K562 (cell line): ENCODE data around the gene SKIL. TPM values are rescaled to one million over a fixed set of nuclear protein-coding genes. Genes with fewer than 3 reads are reported as not detected.

Source experiments
- EP300 ChIP-seq: IDR thresholded peaks from 2 replicates; pipeline ENCODE4 v1.6.1; 2012; ENCODE audit warnings: low read length, improper control_type of control experiment
- KDM5B ChIP-seq: fragments of 200-600 bp; sonication (generic); IDR thresholded peaks from 2 replicates; pipeline ENCODE4 v1.6.1; 2012; ENCODE audit warnings: low read depth, mild to moderate bottlenecking, moderate library complexity, low read length, control low read depth, inconsistent platforms; ENCODE audit not compliant: insufficient replicate concordance
- LARP7 ChIP-seq: fragments of 450-650 bp; IDR thresholded peaks from 2 replicates; pipeline ENCODE4 v1.6.1; 2016
- NCOR1 ChIP-seq: fragments of 450-650 bp; IDR thresholded peaks from 2 replicates; pipeline ENCODE4 v1.6.1; 2016; ENCODE audit warnings: mild to moderate bottlenecking, moderate library complexity
- NONO ChIP-seq, 2 experiments: fragments of 200-400 bp in 1 of 2; fragments of 450-650 bp in 1 of 2; formaldehyde crosslinking in 1 of 2; IDR thresholded peaks; 2 replicates each; pipeline ENCODE4 v1.6.1; 2017; ENCODE audit warnings: low read depth in 2 of 2, mild to moderate bottlenecking in 2 of 2, moderate library complexity in 2 of 2, low read length in 1 of 2
- PHF20 ChIP-seq: fragments of 450-650 bp; IDR thresholded peaks from 2 replicates; pipeline ENCODE4 v1.6.1; 2018; ENCODE audit not compliant: partially characterized antibody
- PHF8 ChIP-seq: fragments of 200-600 bp; sonication (generic); IDR thresholded peaks from 2 replicates; pipeline ENCODE4 v1.6.1; 2012; ENCODE audit warnings: mixed run types, mild to moderate bottlenecking, inconsistent platforms, low read length, moderate library complexity, borderline replicate concordance
- POLR2A ChIP-seq: fragments of 450-650 bp; conservative IDR thresholded peaks from 2 replicates; pipeline ENCODE4 v1.6.1; 2016
- POLR2B ChIP-seq: fragments of 450-650 bp; IDR thresholded peaks from 2 replicates; pipeline ENCODE4 v1.6.1; 2018; ENCODE audit warnings: low read depth; ENCODE audit not compliant: partially characterized antibody
- PURB ChIP-seq: sonication (generic); formaldehyde crosslinking; IDR thresholded peaks from 2 replicates; pipeline ENCODE4 v1.9.0; 2021; ENCODE audit warnings: low read depth, mild to moderate bottlenecking, missing genetic modification reagents
- RB1 ChIP-seq: fragments of 450-650 bp; IDR thresholded peaks from 2 replicates; pipeline ENCODE4 v1.6.1; 2017; ENCODE audit warnings: low read depth, mild to moderate bottlenecking
- RBBP5 ChIP-seq: fragments of 200-600 bp; sonication (generic); IDR thresholded peaks from 2 replicates; pipeline ENCODE4 v1.6.1; 2012; ENCODE audit warnings: borderline replicate concordance, mild to moderate bottlenecking, low read length, control low read depth, inconsistent platforms; ENCODE audit not compliant: insufficient read depth, poor library complexity, severe bottlenecking
- SIN3A ChIP-seq, 2 experiments: fragments of 150-350 bp in 1 of 2; IDR thresholded peaks; 2 replicates each; pipeline ENCODE4 v1.6.1; 2011 to 2016; ENCODE audit warnings: borderline replicate concordance in 2 of 2, low read depth in 2 of 2, low read length in 2 of 2, mild to moderate bottlenecking in 2 of 2, moderate library complexity in 2 of 2; ENCODE audit not compliant: control insufficient read depth in 1 of 2
- SIN3B ChIP-seq: fragments of 450-650 bp; IDR thresholded peaks from 2 replicates; pipeline ENCODE4 v1.6.1; 2017; ENCODE audit warnings: low read depth, mild to moderate bottlenecking, moderate library complexity
- SMAD4 ChIP-seq: fragments of 250-450 bp; sonication (Bioruptor Pico); conservative IDR thresholded peaks from 2 replicates; pipeline ENCODE4 v1.8.0; 2021; ENCODE audit warnings: inconsistent platforms, mild to moderate bottlenecking, moderate library complexity
- TAF9B ChIP-seq: fragments of 450-650 bp; IDR thresholded peaks from 2 replicates; pipeline ENCODE4 v1.6.1; 2018; ENCODE audit warnings: mild to moderate bottlenecking; ENCODE audit not compliant: partially characterized antibody
- TFAP4 ChIP-seq: sonication (generic); formaldehyde crosslinking; IDR thresholded peaks from 2 replicates; pipeline ENCODE4 v1.8.0; 2022; ENCODE audit warnings: missing genetic modification reagents, mild to moderate bottlenecking, moderate library complexity, borderline replicate concordance
- ZBTB2 ChIP-seq: fragments of 450-650 bp; IDR thresholded peaks from 2 replicates; pipeline ENCODE4 v1.6.1; 2016; ENCODE audit warnings: antibody characterized with exemption
- ZBTB7A ChIP-seq: IDR thresholded peaks from 2 replicates; pipeline ENCODE4 v1.6.1; 2011; ENCODE audit warnings: low read depth, mild to moderate bottlenecking, low read length, moderate library complexity, borderline replicate concordance; ENCODE audit not compliant: control insufficient read depth
- ZFP36 ChIP-seq: fragments of 150-350 bp; IDR thresholded peaks from 2 replicates; pipeline ENCODE4 v1.6.1; 2018; ENCODE audit warnings: low read length, low read depth; ENCODE audit not compliant: partially characterized antibody
- ZNF232 ChIP-seq: sonication (generic); formaldehyde crosslinking; IDR thresholded peaks from 2 replicates; pipeline ENCODE4 v1.8.0; 2022; ENCODE audit warnings: mild to moderate bottlenecking, missing genetic modification reagents
- polyA plus RNA-seq, 8 experiments: library from polyadenylated mRNA; depleted of rRNA in 4 of 8; stranded (reverse) in 5 of 8; unstranded in 3 of 8; fragments of >200 nt; fragmentation: Nextera tagmentation in 2 of 8; fragmentation: Illumina TruSeq in 1 of 8; extraction: Ambion mirVana in 2 of 8; extraction: Trizol in 1 of 8; gene quantifications; 2 replicates each; pipeline versions ENCODE4 v1.2.1 to v1.2.3, GENCODE V29; 2011 to 2014; ENCODE audit warnings: inconsistent platforms in 1 of 8, missing spikeins in 1 of 8
- total RNA-seq, 7 experiments: library from RNA; depleted of rRNA in 6 of 7; stranded (reverse); fragments of >200 nt in 6 of 7; fragmentation: Illumina TruSeq in 2 of 7; extraction: Trizol in 2 of 7; gene quantifications; 2 replicates each; pipeline versions ENCODE4 v1.2.1 to v1.2.3, GENCODE V29; 2011 to 2021; ENCODE audit warnings: low replicate concordance in 1 of 7
- TF ChIP-seq, protein P1 (sequence below): fragments of 450-650 bp; formaldehyde crosslinking; IDR thresholded peaks from 2 replicates; pipeline ENCODE4 v1.4.0; 2022; ENCODE audit warnings: missing genetic modification characterization
- TF ChIP-seq, protein P2 (sequence below): fragments of 200-800 bp; sonication (Bioruptor generic); IDR thresholded peaks from 2 replicates; pipeline ENCODE4 v1.6.1; 2017; ENCODE audit warnings: missing genetic modification characterization, missing compliant biosample characterization

SKIL gene
- total and polyA plus RNA-seq, 9 of the 15 experiments (the other 6 are each of a cell fraction or from before 2014, with no cell fraction given): 4.3 to 19.1 (median 9.7) TPM

GRCh38 chr3:170356596-170357175 lies 829 bp upstream of the SKIL start (continued):
- TF ChIP-seq ZBTB2: 0 out of 2 replicates have a peak, but pooled peaks have one; percentile 38
- peak; percentile 15 for TF ChIP-seq ZFP36
- TF ChIP-seq LARP7: peak; percentile 46; the same call in 1 of the 2 replicates
- TF ChIP-seq RB1: peak; percentile 86
- TF ChIP-seq SIN3A (IDR thresholded peaks at IDR 0.05; ENCODE audit: borderline replicate concordance in 2 of 2, control insufficient read depth in 1 of 2, low read depth in 2 of 2, low read length in 2 of 2): peak in 1 of 2 experiments; percentile 53; a peak in 1 of 4 replicates
- TF ChIP-seq, protein P1, sequence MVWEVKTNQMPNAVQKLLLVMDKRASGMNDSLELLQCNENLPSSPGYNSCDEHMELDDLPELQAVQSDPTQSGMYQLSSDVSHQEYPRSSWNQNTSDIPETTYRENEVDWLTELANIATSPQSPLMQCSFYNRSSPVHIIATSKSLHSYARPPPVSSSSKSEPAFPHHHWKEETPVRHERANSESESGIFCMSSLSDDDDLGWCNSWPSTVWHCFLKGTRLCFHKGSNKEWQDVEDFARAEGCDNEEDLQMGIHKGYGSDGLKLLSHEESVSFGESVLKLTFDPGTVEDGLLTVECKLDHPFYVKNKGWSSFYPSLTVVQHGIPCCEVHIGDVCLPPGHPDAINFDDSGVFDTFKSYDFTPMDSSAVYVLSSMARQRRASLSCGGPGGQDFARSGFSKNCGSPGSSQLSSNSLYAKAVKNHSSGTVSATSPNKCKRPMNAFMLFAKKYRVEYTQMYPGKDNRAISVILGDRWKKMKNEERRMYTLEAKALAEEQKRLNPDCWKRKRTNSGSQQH (CRISPR knock-in tag): 0 out of 2 replicates have a peak, but pooled peaks have one; percentile 30
- peak in 1 of 2 experiments; percentile 92; a peak in 2 of 4 replicates for TF ChIP-seq NONO (IDR thresholded peaks at IDR 0.05; ENCODE audit: low read depth in 2 of 2, low read length in 1 of 2)
- no peak for TF ChIP-seq ZNF232 (CRISPR knock-in tag)
- TF ChIP-seq RBBP5: peak; percentile 65
- peak; percentile 86 for TF ChIP-seq POLR2B
- peak; percentile 84 for TF ChIP-seq POLR2A
- peak; percentile 34 for TF ChIP-seq TAF9B
- TF ChIP-seq, protein P2, sequence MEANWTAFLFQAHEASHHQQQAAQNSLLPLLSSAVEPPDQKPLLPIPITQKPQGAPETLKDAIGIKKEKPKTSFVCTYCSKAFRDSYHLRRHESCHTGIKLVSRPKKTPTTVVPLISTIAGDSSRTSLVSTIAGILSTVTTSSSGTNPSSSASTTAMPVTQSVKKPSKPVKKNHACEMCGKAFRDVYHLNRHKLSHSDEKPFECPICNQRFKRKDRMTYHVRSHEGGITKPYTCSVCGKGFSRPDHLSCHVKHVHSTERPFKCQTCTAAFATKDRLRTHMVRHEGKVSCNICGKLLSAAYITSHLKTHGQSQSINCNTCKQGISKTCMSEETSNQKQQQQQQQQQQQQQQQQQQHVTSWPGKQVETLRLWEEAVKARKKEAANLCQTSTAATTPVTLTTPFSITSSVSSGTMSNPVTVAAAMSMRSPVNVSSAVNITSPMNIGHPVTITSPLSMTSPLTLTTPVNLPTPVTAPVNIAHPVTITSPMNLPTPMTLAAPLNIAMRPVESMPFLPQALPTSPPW (CRISPR knock-in tag): peak; percentile 99
- TF ChIP-seq ZBTB7A: peak; percentile 96; the same call in 1 of the 2 replicates
- no peak for TF ChIP-seq PURB (CRISPR knock-in tag)
- peak; percentile 29 for TF ChIP-seq PHF20
- 0 out of 2 replicates have a peak, but pooled peaks have one; percentile 14 for TF ChIP-seq SIN3B
- peak; percentile 49 for TF ChIP-seq KDM5B
- peak; percentile 44; the same call in 1 of the 2 replicates for TF ChIP-seq TFAP4
- peak; percentile 26 for TF ChIP-seq EP300
- peak; percentile 3; the same call in 1 of the 2 replicates for TF ChIP-seq NCOR1
- peak; percentile 99 for TF ChIP-seq SMAD4 (CRISPR knock-in tag)
- peak; percentile 58; the same call in 1 of the 2 replicates for TF ChIP-seq PHF8
